Stimulated activated CD8-positive, alpha-beta memory T cell treated with anti-CD3 and anti-CD28 coated beads, Interleukin-7, amount 100 ng/mL, for 4 hours (primary cell): ENCODE results near the gene LIF.
"Not testable (repeated sequence)": the region's sequence is repeated elsewhere in the genome, so short reads cannot be mapped to it uniquely, and the experiment has no call there.

ENCODE experiments used
- DNase-seq, 2 donors: peaks; one replicate each; pipeline ENCODE4 v3.0.0-alpha.2; 2020; ENCODE audit warnings: low read depth in 2 of 2

The LIF gene

GRCh38 chr22:30208631-30209603 lies 37.6 kb downstream of the LIF start:
- DNase-seq: no peak

- no peak for DNase-seq
Observed at GRCh38 chr22:30206944-30207343, 39.6 kb downstream of the LIF start.

GRCh38 chr22:30205281-30206115 lies 41.1 kb downstream of the LIF start:
- no peak for DNase-seq

GRCh38 chr22:30204742-30205111 lies 41.8 kb downstream of the LIF start:
- DNase-seq: no peak

DNA sequence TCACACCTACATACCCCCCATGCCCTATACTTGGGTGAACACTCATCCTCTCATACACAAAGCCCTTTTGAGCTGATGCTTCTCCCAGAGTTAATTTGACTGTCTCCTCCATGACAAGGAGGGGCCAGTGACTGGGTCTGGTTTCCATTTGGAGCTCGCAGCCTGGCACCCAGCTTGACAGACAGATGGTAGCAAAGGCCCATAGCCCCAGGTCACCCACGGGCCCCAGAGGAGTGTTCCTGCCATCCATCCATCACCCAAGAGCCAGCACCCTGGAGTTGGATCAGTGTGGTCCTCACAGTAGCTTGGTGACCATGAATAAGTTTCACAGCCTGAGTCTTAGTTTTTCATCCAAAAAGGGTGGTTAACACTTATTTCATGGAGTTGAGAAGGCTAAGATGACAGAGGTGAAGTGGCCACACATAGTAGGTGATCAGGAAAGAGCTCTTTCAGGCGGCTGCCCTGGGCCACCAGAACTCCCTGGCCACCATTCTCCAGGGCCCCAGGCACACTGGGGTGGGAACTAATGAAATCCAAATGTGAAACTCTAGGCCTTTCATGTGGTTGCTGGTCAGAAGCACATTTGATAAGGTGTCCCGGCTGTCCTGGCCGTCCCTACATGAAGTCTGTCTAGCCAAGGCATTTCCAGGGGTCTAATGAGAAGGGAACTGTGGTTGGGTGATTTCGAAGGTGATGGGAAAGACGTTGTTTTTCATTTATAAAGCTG lies 42.4 kb downstream of the LIF start:
- DNase-seq: no peak

DNA sequence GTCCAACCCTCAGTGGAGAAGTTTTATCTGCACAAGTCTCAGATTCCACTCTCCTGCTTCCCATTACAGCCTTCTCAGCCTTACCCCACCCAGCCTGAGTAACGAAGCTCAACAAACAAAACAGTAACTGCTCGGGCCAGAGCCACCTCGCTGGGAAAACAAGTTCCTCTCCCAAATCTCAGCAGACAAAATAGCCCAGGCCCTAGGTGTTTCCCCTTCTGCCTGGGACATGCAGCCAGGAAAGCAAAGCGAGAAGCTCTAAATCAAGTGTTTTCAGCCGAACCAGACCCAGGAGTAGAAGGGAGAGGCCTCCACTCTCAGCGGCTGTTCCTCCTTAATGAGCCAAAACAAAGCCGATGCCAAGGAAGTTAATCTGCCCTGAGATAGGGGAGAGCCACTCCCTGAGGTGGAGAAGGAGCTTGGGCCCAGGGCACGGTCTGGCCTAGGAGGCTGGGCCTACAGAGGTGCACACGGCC lies 44.0 kb downstream of the LIF start:
- no peak for DNase-seq

- no peak for DNase-seq
Observed at GRCh38 chr22:30201945-30202344, 44.6 kb downstream of the LIF start.

DNA sequence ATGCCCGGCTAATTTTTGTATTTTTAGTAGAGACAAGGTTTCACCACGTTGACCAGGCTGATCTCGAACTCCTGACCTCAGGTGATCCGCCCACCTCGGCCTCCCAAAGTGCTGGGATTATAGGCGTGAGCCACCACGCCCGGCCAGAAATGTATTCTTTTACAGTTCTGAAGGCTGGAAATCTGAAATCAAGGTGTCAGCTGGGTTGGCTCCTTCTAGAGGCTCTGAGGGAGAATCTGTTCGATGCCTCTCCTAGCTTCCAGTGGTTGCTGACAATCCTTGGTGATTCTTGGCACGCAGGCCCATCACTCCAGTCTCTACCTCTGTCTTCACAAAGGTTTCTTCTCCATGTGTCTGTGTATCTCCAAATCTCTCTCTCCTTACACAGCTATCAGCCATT lies 45.7 kb downstream of the LIF start:
- not testable (repeated sequence) for DNase-seq

DNA sequence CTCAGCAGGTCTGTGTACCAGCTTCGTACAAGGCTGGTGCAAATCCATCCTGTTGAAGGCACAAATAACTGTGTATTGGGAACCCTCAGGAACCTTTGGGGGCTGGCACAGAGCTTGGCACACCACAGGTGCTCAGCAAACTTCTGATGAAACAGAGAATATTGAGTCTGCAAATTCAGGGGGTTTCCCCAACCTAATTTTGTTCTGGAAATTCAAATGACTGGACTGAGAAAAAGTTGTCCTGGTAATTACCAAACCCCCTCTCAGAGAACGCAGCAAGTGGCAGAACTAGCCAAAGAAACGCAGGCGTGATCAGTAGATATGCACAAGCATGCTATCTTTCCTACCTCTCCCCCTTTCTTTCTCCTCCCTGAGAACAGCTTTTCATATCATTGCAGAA lies 47.6 kb downstream of the LIF start:
- no peak for DNase-seq

DNA sequence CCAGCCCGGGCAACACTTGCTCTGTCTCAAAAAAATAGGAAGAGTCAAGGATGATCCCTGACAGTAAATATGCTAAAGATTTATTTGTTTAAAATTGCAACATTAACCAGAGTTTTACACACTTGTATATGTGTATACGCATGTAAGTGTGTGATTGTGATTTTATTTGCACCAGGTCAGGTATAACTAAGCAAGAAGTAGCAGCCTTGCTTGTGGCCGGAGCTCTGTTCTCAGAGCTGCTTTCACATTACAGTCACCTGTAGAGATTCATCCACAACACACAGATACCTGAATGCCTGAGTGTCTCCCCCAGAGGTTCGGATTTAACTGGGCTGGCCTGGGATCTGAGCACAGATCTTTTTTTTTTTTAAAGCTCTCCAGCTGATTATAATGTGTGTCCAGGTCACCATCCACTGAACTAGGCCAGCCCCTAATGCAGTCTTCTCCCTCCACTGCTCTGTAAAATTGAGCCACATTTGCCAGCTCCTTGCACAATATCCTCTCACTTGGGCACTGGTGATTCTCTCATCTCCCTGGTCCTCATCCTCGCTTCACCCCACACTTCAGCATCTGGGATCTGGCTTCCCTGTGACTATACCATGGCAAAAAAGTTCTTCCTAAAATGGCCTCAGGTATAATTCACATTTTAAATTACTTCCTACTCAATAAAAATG lies 48.3 kb downstream of the LIF start:
- DNase-seq: no peak

DNA sequence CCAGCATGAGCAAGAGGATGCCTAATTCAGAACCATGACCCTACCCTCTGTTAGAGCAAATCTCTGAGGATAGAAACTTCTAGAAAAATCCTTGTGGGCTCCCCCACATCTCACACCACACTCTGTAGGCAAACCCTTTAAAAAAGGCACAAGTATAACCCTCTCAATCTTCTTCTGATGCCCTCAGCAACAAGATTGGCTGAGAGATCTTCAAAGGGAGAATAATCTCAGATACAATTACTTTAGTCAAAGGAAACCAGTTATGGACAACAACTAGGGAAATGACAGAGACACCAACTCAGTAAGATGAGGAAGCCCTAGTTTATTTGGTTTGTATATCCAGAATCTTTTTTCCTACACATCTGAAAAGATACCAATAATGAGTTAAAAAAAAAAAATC lies 49.2 kb downstream of the LIF start:
- no peak for DNase-seq

GRCh38 chr22:30196880-30197336 lies 49.7 kb downstream of the LIF start:
- DNase-seq: no peak

GRCh38 chr22:30196141-30196879 lies 50.2 kb downstream of the LIF start:
- DNase-seq: peak; percentile 21 to 44

GRCh38 chr22:30195245-30196140 lies 51.1 kb downstream of the LIF start:
- no peak for DNase-seq

- no peak for DNase-seq
Observed at GRCh38 chr22:30193031-30193775, 53.4 kb downstream of the LIF start.

DNA sequence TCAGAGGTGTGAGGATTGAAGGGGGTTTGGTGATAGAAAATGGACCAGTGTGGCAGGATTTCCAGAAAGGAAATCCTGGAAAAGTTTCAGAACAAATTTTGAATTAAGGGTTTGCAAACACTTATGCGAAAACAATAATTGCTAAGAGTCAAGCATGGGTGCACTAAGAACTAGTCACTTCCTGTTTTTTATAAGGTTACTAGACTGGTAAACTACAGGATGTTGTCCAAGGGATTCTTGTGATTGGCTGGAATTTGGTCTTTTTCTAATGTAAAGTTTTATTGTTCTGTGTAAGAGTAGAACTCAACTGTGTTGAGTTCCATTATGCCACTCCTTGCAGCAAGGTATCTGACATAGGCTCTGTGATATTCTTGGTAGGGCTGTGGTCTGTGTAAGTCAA lies 54.1 kb downstream of the LIF start:
- no peak for DNase-seq

DNA sequence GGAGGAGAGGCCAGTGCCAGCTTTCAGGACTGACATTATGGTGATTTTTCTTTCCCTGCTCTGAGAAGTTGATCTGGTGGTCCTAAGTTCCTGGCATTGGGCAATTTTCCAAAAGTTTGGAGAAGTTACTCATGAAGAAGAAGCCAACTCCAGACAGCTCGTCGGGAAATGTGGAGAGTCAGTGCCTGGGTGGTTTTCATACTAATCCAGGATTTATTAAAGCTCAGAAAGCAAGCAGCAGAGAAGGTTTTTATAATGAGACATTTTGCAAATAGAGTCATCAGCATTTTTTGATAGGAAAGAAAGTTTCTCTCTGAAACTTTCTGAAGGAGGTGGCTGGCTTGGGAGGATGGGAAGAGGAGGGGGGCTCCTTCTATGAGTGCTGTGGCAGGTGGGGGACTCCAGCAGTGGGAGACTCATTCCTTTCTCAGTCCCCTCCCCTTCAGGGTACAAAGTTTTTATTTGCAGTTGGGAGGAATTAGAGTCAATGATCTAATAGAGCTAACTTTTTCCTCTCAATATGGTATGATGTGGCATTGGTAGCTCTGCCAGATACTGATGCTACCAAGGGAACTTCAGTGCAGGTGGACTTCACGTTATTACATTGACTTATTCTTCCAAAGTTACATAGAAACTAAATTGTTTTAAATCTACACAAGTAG lies 55.4 kb downstream of the LIF start:
- no peak for DNase-seq

DNA sequence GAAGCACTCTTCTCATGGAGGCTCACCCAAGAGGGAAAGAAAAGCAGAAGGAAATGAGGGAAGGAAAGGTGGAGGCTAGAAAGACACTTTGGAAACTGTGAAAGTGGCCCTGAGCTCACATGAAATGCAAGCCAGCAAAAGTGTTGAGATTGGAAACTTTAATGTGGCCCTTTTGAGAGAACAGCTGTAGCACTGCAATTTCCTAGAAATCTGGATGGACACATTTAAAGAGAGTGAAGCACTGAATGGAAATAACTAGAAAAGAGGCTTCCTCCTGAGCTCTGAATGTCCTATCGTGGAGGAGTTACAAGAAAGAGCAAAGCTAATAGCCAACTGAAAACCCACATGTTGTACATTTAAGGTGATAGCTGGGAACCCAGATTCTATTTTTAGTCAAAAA lies 56.0 kb downstream of the LIF start:
- no peak for DNase-seq
